HS-5 (cell line): Measurements from ENCODE around the gene ZNF488.

ENCODE experiments used
- DNase-seq: peaks from one replicate; pipeline ENCODE4 v3.0.0-alpha.2; 2012; ENCODE audit warnings: low read depth

ZNF488 gene

DNA sequence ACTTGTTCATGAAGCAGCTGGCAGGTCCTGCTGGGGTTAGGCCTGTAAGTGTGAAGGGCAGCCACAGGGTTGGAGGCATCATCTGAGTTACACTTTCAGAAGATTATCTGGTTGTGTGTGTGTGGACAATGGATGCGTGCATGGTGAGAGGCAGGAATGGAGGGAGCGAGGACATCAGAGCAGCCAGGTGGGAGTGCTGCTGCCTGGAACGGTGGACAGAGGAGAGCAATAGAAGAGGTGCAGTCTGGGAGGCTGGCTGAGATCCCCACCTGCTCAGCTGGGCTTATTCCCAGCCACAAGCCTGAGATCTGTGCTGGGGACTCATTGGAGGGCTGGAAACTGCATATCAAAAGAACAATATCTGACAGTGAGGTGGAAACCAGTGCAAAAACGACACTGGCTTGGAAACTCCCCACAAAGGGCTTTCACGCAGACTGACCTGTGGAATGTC is 17.9 kb downstream of the ZNF488 start:
- no peak for DNase-seq

DNA sequence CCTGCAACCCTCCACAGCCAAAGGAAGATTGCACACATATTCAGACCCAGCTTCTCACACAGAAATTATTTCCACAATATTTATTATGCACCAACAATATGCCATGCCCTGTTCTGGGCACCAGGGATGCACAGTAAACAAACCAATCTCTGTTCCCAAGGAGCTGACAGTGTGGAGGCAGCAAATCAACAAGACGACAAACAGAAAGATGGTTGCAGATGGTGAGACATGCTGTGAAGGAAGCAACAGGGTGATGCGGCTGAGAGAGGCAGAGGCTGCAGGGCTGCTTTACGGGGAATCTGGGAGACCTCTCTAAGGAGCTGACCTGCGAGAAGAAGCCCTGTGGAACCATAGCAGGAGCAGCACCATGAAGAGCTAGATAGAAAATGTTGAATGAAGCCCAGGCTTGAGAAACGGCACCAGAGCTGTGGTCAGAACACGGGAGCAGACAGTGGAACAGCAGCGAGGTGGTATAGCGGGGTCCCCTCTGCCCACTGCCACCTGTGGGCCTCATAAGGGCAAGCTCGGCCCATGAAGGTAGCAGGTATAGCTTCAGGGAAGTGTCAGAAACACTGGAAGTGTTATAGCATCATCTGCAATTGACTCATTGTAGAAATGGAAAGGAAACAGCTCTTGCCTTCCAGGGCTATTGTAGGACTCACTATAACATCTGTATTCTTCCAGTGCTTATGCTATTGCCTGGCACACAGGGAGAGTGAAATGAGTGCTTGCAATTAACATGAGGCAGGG is 18.5 kb downstream of the ZNF488 start:
- DNase-seq, result no peak

- no peak for DNase-seq
These were observed 19.2 kb downstream of the ZNF488 start for GRCh38 chr10:47364911-47365310.

GRCh38 chr10:47364366-47364765 is 19.7 kb downstream of the ZNF488 start:
- DNase-seq, result no peak

- no peak for DNase-seq
These were observed 20.3 kb downstream of the ZNF488 start for GRCh38 chr10:47363781-47364180.

GRCh38 chr10:47362199-47362598 is 21.9 kb downstream of the ZNF488 start:
- DNase-seq, result no peak

- DNase-seq, result no peak
These were observed 22.8 kb downstream of the ZNF488 start for GRCh38 chr10:47361293-47361692.

DNA sequence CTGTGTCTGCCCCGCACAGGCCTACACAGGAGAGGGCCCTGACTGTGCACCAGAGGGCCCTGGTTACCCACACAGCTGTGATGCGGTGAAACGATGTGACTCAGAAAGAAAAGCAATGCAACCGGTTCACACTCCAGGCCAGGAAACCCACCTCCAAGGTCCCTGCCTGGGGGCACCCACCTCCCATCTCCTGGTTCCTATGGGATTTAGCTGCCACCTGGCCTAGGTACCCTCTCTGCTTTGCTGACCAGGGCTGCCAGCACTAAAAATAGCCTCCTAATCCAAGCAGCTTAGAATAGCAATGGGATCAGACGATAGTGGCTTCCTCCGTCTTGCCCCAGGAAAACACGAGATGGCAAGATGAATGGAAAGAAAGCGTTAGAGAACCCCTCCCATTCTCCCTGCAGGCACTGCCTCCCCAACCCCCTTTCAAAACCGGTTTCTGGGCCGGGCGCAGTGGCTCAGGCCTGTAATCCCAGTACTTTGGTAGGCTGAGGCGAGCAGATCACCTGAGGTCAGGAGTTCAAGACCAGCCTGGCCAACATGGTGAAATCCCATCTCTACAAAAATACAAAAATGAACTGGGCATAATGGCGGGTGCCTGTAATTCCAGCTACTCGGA is 23.6 kb downstream of the ZNF488 start:
- no peak for DNase-seq

DNA sequence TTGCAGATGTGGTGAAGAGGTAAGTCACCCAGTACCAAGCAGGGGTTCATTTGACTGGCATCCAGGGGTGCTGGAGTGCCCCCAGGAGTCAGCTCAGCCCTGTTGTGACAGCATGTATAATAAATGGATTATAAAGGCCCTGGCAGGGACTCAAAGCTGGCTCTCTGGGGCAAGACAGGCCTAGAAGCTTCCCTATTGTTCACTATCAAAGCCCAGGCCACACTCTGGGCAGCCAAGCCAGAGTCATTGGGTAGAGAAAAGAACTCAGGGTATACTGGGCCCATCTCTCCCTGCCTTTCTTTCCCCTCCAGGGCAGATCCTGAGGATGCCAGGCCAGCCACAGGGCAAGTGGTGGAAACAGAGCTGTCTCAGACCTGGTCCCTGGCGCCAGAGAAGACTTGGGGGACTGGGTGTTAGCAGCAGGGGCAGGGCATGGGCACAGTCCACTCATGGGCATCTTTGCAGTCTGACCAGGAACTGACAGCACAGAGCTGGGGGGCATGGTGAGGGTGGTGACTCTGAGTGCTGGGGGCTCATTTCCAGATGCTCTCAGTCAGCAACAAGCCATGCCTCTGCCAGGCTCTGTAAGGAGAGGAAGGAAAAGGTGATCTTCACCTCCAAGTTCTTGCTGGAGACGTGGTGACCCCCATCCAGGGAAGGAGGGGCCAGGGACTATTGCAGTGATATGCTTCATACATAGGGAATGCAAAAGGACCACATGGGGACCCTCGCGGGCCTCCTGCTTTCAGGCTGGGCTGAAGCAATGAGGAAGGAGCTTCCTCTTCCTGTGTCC is 24.3 kb downstream of the ZNF488 start:
- no peak for DNase-seq

DNA sequence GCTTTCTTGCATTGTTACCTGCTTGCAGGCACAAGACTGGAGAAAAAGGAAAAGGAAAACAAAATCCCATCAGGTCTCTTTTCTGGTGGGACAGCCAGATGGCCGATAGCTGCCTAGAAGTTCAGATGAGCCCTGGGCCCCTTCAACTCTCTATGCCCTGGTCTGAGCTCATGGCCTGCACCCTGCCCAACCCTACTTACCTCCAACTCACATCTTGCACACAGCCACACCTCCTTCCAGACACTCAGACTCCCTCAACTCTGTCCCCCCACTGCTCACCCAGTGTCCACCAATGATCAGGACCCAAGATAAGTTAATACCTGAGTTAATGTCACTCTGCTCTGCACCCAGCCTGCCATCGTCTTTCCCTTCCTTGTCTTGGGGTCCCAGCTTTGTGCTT is 25.0 kb downstream of the ZNF488 start:
- DNase-seq, result no peak

DNA sequence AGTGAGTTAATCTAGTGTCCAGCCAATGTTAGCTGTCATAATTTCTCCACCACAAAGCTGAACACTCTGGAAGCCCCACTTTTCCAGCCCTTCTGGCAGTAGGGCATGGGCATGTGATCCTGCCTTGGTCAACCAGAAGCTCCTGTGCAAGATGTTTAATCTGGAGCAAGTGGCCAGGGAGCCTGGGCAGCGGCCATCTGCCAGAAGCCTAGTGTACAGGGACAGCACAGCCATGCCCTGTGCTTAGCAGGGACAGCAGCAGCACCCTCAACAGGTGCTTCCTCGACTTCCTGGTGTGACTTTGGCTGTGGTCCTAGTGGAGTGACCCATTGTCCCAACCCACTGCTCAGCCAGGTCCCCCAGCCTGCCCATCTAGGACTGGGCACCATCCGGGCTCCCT is 25.6 kb downstream of the ZNF488 start:
- DNase-seq, result no peak

DNA sequence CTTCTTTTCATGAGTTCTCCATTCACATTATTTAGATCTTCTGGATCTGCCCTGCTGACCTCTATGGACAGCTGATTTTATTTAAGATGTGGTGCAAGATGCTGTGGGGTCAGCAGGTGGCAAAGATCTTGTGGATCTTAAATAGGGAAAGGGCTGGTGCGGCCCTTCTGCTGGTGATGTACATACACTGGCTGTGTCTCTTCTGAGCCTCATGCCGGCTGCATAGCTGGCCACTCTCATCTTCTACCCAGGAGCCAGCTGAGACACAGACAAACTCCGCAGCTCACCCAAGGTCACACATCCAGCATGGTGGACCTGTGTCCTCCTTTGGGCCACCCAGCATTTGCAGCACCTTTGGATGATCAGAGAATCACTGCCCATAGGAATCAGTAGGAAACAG is 26.2 kb downstream of the ZNF488 start:
- DNase-seq, result no peak

DNA sequence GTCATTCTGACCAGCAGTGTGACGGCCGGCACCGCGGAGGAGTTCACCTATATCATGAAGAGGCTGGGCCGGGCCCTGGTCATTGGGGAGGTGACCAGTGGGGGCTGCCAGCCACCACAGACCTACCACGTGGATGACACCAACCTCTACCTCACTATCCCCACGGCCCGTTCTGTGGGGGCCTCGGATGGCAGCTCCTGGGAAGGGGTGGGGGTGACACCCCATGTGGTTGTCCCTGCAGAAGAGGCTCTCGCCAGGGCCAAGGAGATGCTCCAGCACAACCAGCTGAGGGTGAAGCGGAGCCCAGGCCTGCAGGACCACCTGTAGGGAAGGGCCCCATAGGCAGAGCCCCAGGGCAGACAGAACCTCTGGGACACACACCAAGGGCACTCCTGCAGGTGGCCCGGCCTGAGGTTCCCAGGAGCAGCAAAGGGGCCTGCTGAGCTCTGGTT is 26.9 kb downstream of the ZNF488 start:
- DNase-seq, result no peak

DNA sequence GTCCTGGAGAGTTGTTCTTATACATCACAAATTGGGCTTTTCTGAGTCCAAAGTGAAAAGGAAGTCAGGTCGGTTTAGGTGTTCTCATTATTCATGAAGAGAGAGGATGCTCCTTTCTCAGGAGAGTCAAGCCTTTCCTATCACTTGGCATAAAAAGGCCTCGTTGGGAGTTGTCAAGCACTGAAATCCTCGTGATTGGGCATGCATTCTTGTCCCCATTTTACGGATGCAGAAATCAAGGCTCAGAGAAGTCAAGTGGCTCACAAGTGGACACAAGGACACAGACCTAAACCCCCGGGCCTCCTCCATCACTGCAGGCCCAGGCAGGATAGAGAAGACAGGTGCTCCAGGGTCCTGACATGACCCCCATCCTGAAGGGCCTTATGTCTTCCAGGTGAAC is 27.4 kb downstream of the ZNF488 start:
- no peak for DNase-seq

- no peak for DNase-seq
These were observed 29.2 kb downstream of the ZNF488 start for GRCh38 chr10:47354900-47355299.

DNA sequence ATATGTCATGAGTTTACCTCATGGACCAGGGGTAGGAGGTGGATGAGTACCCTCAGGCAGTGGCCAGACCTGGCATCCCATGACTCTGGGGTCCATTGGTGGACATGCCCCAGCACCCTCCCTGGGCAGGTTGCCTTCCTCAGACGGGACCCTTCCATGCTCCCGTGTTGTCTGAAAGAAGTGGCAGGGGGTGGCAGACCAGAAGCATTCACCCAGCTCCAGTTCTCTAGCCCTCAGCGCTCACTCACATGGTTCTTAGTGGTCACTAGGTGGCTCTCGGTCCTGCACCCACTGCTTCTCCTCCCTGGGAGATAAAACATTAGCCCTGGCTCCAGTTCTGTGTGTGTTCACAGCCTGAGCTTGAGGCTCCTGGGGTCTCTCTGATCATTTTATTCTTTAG is 29.9 kb downstream of the ZNF488 start:
- DNase-seq, result no peak

- no peak for DNase-seq
These were observed 30.7 kb downstream of the ZNF488 start for GRCh38 chr10:47353351-47353750.

DNA sequence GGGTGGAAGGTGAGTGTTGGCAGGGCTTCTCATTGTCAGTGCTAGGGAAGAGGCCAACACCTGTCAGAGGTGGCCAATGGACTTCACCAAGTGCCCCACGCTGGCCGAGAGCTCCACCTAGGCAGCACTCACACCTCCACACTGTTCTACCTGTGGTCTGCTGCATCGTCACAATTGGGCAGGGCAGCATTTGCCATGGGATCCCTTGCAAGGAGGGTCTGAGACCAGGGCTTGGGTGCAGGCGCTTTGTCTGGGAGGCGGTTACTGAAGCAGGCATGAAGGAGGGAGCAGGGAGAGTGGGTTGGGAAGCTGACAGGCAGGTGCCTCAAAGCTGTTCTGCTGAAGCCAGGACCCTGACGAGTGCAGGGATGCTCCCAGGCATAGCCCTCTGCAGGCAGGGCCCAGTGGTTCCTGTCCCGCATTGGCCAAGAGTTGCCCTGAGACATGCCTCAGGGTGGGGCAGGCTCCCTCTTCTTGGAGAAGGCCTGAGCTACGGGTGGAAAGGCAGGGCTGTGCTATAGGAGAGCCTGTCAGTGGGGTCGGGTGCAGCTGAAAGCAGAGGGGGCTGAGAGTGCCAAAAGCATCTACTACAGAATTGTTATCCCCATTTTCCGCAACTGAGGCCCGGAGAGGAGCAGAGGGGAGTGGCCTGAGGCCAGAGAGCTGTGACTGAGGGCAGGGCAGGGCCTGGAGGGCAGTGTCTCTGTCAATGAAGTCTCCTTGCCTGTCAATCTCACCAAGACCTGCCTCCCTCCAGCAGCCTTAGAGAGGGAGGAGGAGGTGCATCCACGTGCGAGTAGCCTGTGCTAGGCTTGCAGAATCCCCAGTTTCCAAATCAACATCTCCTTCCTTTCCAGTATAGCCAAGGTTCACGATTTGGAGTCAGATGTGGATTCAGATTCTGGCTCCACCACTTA is 31.9 kb downstream of the ZNF488 start:
- DNase-seq, result no peak

- no peak for DNase-seq
These were observed 33.1 kb downstream of the ZNF488 start for GRCh38 chr10:47350671-47351640.

- DNase-seq, result no peak
These were observed 34.1 kb downstream of the ZNF488 start for GRCh38 chr10:47349941-47350371.

GRCh38 chr10:47349516-47349915 is 34.6 kb downstream of the ZNF488 start:
- no peak for DNase-seq
